Type B pancreatic cell (in vitro differentiated cells): ENCODE results near the gene DCAF16. TPM values are rescaled to one million over a fixed set of nuclear protein-coding genes. Genes with fewer than 3 reads are reported as not detected.
"Not testable (repeated sequence)": the region's sequence is repeated elsewhere in the genome, so short reads cannot be mapped to it uniquely, and the experiment has no call there.

Source experiments
- DNase-seq: peaks from one replicate; pipeline ENCODE4 v3.0.0; 2021; ENCODE audit warnings: mixed read lengths; ENCODE audit not compliant: unreplicated experiment; ENCODE audit errors: extremely low spot score
- H3K27ac Mint-ChIP-seq: 2 replicates; pipeline ENCODE4 v1.8.0; 2021; ENCODE audit warnings: mild to moderate bottlenecking, mixed read lengths
- H3K27me3 Mint-ChIP-seq: 2 replicates; pipeline ENCODE4 v1.8.0; 2021; ENCODE audit warnings: mixed read lengths
- H3K36me3 Mint-ChIP-seq: 2 replicates; pipeline ENCODE4 v1.8.0; 2021; ENCODE audit warnings: mixed read lengths
- H3K4me1 Mint-ChIP-seq: one replicate; pipeline ENCODE4 v1.8.0; 2021; ENCODE audit warnings: mixed read lengths; ENCODE audit not compliant: unreplicated experiment
- H3K4me3 Mint-ChIP-seq: 2 replicates; pipeline ENCODE4 v1.8.0; 2021; ENCODE audit warnings: mild to moderate bottlenecking, mixed read lengths
- H3K9me3 Mint-ChIP-seq: 2 replicates; pipeline ENCODE4 v1.8.0; 2021; ENCODE audit warnings: mixed read lengths
- long read RNA-seq: library from polyadenylated mRNA; unstranded; transcript quantifications from one replicate; pipeline ENCODE4 v2.0.0, GENCODE V29; 2020
- total RNA-seq: library from RNA; stranded (reverse); gene quantifications from 2 replicates; pipeline ENCODE4 v1.2.1, GENCODE V29; 2021; ENCODE audit warnings: low replicate concordance
- TF ChIP-seq, protein P1 (sequence below): fragments of 200-600 bp; sonication (generic); conservative IDR thresholded peaks from 2 replicates; pipeline ENCODE4 v1.5.0; 2021; ENCODE audit warnings: antibody characterized with exemption, mild to moderate bottlenecking

Gene DCAF16
- total RNA-seq, result 58.2 and 63.7 TPM in 2 replicates
- long read RNA-seq, full-length matches to known transcripts, result 21 of 45 reads
- long read RNA-seq, partial matches to known transcripts, result 12 of 45 reads
- long read RNA-seq, other reads (novel, unspliced or antisense), result 12 of 45 reads

GRCh38 chr4:17810260-17811077 lies at the start of gene DCAF16, which contains the start of gene NCAPG:
Gene DCAF16 (minus strand): TSS chr4:17810757. CDS start chr4:17804141, 6,616 bp downstream.
Gene NCAPG (plus strand): TSS chr4:17810979. CDS start chr4:17811078, 99 bp downstream.
- peaks cover 30% of the 10 kb centered on the region for H3K4me1 Mint-ChIP-seq
- DNase-seq, result peak; percentile 99
- H3K27ac Mint-ChIP-seq, result peak within 1 kb of the TSS; percentile 99
- TF ChIP-seq, protein P1, sequence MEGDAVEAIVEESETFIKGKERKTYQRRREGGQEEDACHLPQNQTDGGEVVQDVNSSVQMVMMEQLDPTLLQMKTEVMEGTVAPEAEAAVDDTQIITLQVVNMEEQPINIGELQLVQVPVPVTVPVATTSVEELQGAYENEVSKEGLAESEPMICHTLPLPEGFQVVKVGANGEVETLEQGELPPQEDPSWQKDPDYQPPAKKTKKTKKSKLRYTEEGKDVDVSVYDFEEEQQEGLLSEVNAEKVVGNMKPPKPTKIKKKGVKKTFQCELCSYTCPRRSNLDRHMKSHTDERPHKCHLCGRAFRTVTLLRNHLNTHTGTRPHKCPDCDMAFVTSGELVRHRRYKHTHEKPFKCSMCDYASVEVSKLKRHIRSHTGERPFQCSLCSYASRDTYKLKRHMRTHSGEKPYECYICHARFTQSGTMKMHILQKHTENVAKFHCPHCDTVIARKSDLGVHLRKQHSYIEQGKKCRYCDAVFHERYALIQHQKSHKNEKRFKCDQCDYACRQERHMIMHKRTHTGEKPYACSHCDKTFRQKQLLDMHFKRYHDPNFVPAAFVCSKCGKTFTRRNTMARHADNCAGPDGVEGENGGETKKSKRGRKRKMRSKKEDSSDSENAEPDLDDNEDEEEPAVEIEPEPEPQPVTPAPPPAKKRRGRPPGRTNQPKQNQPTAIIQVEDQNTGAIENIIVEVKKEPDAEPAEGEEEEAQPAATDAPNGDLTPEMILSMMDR, result no peak
- H3K4me3 Mint-ChIP-seq, result peak within 1 kb of the TSS; percentile 98
- H3K9me3 Mint-ChIP-seq, result no peaks in the 10 kb centered on the region
- H3K36me3 Mint-ChIP-seq, result peaks cover 17% of the 10 kb centered on the region
- no peaks in the 10 kb centered on the region for H3K27me3 Mint-ChIP-seq

- Mint-ChIP-seq H3K27ac (no peak overlapping the region), H3K4me1 (no peaks in the 10 kb centered on the region), H3K36me3 (peaks cover 25% of the 10 kb centered on the region), H3K4me3 (no peak overlapping the region), H3K9me3 (peaks cover 5% of the 10 kb centered on the region), H3K27me3 (no peaks in the 10 kb centered on the region)
- TF ChIP-seq, protein P1, result no peak
- no peak for DNase-seq
Measured at GRCh38 chr4:17859793-17860406, 49.3 kb upstream of the DCAF16 start.

- peaks cover 5% of the 10 kb centered on the region for H3K36me3 Mint-ChIP-seq
Measured at GRCh38 chr4:17854036-17854435, 43.5 kb upstream of the DCAF16 start.

GRCh38 chr4:17851959-17852358 lies 41.4 kb upstream of the DCAF16 start:
- H3K9me3 Mint-ChIP-seq, result no peaks in the 10 kb centered on the region

More at GRCh38 chr4:17854036-17854435, 43.5 kb upstream of the DCAF16 start:
- TF ChIP-seq, protein P1, result no peak
- Mint-ChIP-seq H3K27me3 (no peaks in the 10 kb centered on the region), H3K27ac (no peak overlapping the region), H3K9me3 (peaks cover 5% of the 10 kb centered on the region), H3K4me3 (no peak overlapping the region), H3K4me1 (no peaks in the 10 kb centered on the region)
- no peak for DNase-seq

DNA sequence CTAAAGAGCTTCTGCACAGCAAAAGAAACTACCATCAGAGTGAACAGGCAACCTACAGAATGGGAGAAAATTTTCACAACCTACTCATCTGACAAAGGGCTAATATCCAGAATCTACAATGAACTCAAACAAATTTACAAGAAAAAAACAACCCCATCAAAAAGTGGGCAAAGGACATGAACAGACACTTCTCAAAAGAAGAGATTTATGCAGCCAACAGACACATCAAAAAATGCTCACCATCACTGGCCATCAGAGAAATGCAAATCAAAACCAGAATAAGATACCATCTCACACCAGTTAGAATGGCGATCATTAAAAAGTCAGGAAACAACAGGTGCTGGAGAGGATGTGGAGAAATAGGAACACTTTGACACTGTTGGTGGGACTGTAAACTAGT lies 39.7 kb upstream of the DCAF16 start:
- H3K9me3 Mint-ChIP-seq, DNase-seq, H3K27ac Mint-ChIP-seq, H3K4me1 Mint-ChIP-seq, H3K27me3 Mint-ChIP-seq, H3K4me3 Mint-ChIP-seq: not testable (repeated sequence)
- H3K36me3 Mint-ChIP-seq, result peaks cover 13% of the 10 kb centered on the region

More at GRCh38 chr4:17851959-17852358, 41.4 kb upstream of the DCAF16 start:
- Mint-ChIP-seq H3K27ac (no peak overlapping the region), H3K27me3 (no peaks in the 10 kb centered on the region), H3K4me1 (no peaks in the 10 kb centered on the region), H3K36me3 (no peaks in the 10 kb centered on the region), H3K4me3 (no peak overlapping the region)
- DNase-seq, result no peak
- TF ChIP-seq, protein P1, result no peak

GRCh38 chr4:17846266-17846665 lies 35.7 kb upstream of the DCAF16 start:
- Mint-ChIP-seq H3K27me3 (no peaks in the 10 kb centered on the region), H3K9me3 (no peaks in the 10 kb centered on the region), H3K27ac (no peak overlapping the region), H3K4me3 (no peak overlapping the region), H3K36me3 (peaks cover 31% of the 10 kb centered on the region), H3K4me1 (no peaks in the 10 kb centered on the region)
- TF ChIP-seq, protein P1, result no peak
- DNase-seq, result no peak
